Measurements from ENCODE around the gene CRHR1. TPM values are rescaled to one million over a fixed set of nuclear protein-coding genes. Genes with fewer than 3 reads are reported as not detected.
"Not testable (repeated sequence)": the region's sequence is repeated elsewhere in the genome, so short reads cannot be mapped to it uniquely, and the experiment has no call there.

CRHR1 gene
- total RNA-seq, 1 donor from 2014 or later, result not detected

GRCh38 chr17:45742251-45742650 lies 41.9 kb upstream of the CRHR1 start:
- Mint-ChIP-seq H3K27ac (ENCODE audit: unreplicated experiment) (no peak overlapping the region), H3K9me3 (ENCODE audit: unreplicated experiment) (no peaks in the 10 kb centered on the region), H3K4me3 (ENCODE audit: unreplicated experiment) (no peak overlapping the region), H3K36me3 (ENCODE audit: low read depth, unreplicated experiment) (no peaks in the 10 kb centered on the region), H3K4me1 (ENCODE audit: unreplicated experiment) (peaks cover 4% of the 10 kb centered on the region), H3K27me3 (ENCODE audit: unreplicated experiment) (peaks cover 1% of the 10 kb centered on the region)
- no peak for TF ChIP-seq CTCF (IDR thresholded peaks at IDR 0.05; ENCODE audit: unreplicated experiment)
- DNase-seq (ENCODE audit: low spot score), result no peak

- DNase-seq (ENCODE audit: low spot score), result no peak
- H3K27ac Mint-ChIP-seq (ENCODE audit: unreplicated experiment), result no peak overlapping the region
- peaks cover 3% of the 10 kb centered on the region for H3K27me3 Mint-ChIP-seq (ENCODE audit: unreplicated experiment)
- H3K9me3 Mint-ChIP-seq (ENCODE audit: unreplicated experiment), result no peaks in the 10 kb centered on the region
- no peak for TF ChIP-seq CTCF (IDR thresholded peaks at IDR 0.05; ENCODE audit: unreplicated experiment)
- H3K4me3 Mint-ChIP-seq (ENCODE audit: unreplicated experiment), result peak overlapping the region; percentile 3
- H3K4me1 Mint-ChIP-seq (ENCODE audit: unreplicated experiment), result peaks cover 4% of the 10 kb centered on the region
- no peaks in the 10 kb centered on the region for H3K36me3 Mint-ChIP-seq (ENCODE audit: low read depth, unreplicated experiment)
Measured at GRCh38 chr17:45743626-45744326, 40.3 kb upstream of the CRHR1 start.

GRCh38 chr17:45744826-45745225 lies 39.3 kb upstream of the CRHR1 start:
- not testable (repeated sequence) for H3K9me3 Mint-ChIP-seq (ENCODE audit: unreplicated experiment); H3K27ac Mint-ChIP-seq (ENCODE audit: unreplicated experiment); DNase-seq (ENCODE audit: low spot score); H3K4me3 Mint-ChIP-seq (ENCODE audit: unreplicated experiment); H3K4me1 Mint-ChIP-seq (ENCODE audit: unreplicated experiment); H3K36me3 Mint-ChIP-seq (ENCODE audit: low read depth, unreplicated experiment); H3K27me3 Mint-ChIP-seq (ENCODE audit: unreplicated experiment)

- H3K36me3 Mint-ChIP-seq (ENCODE audit: low read depth, unreplicated experiment), result no peaks in the 10 kb centered on the region
- DNase-seq (ENCODE audit: low spot score), result no peak
- TF ChIP-seq CTCF (IDR thresholded peaks at IDR 0.05; ENCODE audit: unreplicated experiment), result no peak
- peaks cover 1% of the 10 kb centered on the region for H3K27me3 Mint-ChIP-seq (ENCODE audit: unreplicated experiment)
- H3K4me3 Mint-ChIP-seq (ENCODE audit: unreplicated experiment), result no peak overlapping the region
- no peaks in the 10 kb centered on the region for H3K9me3 Mint-ChIP-seq (ENCODE audit: unreplicated experiment)
- no peaks in the 10 kb centered on the region for H3K4me1 Mint-ChIP-seq (ENCODE audit: unreplicated experiment)
- no peak overlapping the region for H3K27ac Mint-ChIP-seq (ENCODE audit: unreplicated experiment)
Measured at GRCh38 chr17:45745601-45746494, 38.3 kb upstream of the CRHR1 start.

- no peaks in the 10 kb centered on the region for H3K36me3 Mint-ChIP-seq (ENCODE audit: low read depth, unreplicated experiment)
- no peak overlapping the region for H3K4me3 Mint-ChIP-seq (ENCODE audit: unreplicated experiment)
- peaks cover 1% of the 10 kb centered on the region for H3K27me3 Mint-ChIP-seq (ENCODE audit: unreplicated experiment)
- no peak for TF ChIP-seq CTCF (IDR thresholded peaks at IDR 0.05; ENCODE audit: unreplicated experiment)
- H3K27ac Mint-ChIP-seq (ENCODE audit: unreplicated experiment), result no peak overlapping the region
- no peak for DNase-seq (ENCODE audit: low spot score)
- H3K4me1 Mint-ChIP-seq (ENCODE audit: unreplicated experiment), result no peaks in the 10 kb centered on the region
- H3K9me3 Mint-ChIP-seq (ENCODE audit: unreplicated experiment), result no peaks in the 10 kb centered on the region
Measured at GRCh38 chr17:45747911-45748310, 36.2 kb upstream of the CRHR1 start.
